Tibial nerve (tissue), 4 donors: ENCODE results near the gene PARP14.
A peak's percentile ranks its signal among the peaks of the same experiment; 100 is the strongest.

Source experiments
- EP300 ChIP-seq, 2 donors: sonication (generic); formaldehyde crosslinking; IDR thresholded peaks; one replicate each; pipeline ENCODE4 v1.6.1; 2017; ENCODE audit warnings: antibody characterized with exemption in 2 of 2, mild to moderate bottlenecking in 1 of 2
- POLR2A ChIP-seq, 2 donors: fragments of 450-650 bp; IDR thresholded peaks; one replicate each; pipeline ENCODE4 v1.6.1; 2017; ENCODE audit warnings: antibody characterized with exemption in 2 of 2, mild to moderate bottlenecking in 2 of 2, moderate library complexity in 2 of 2
- TF ChIP-seq, protein P1 (sequence below), 5 experiments: fragments of 200-600 bp in 3 of 5; fragments of 450-650 bp in 2 of 5; sonication (generic) in 3 of 5; IDR thresholded peaks; one replicate each; pipeline ENCODE4 v1.5.1; 2016 to 2019; ENCODE audit warnings: antibody characterized with exemption in 5 of 5, mild to moderate bottlenecking in 3 of 5, moderate library complexity in 2 of 5

DNA sequence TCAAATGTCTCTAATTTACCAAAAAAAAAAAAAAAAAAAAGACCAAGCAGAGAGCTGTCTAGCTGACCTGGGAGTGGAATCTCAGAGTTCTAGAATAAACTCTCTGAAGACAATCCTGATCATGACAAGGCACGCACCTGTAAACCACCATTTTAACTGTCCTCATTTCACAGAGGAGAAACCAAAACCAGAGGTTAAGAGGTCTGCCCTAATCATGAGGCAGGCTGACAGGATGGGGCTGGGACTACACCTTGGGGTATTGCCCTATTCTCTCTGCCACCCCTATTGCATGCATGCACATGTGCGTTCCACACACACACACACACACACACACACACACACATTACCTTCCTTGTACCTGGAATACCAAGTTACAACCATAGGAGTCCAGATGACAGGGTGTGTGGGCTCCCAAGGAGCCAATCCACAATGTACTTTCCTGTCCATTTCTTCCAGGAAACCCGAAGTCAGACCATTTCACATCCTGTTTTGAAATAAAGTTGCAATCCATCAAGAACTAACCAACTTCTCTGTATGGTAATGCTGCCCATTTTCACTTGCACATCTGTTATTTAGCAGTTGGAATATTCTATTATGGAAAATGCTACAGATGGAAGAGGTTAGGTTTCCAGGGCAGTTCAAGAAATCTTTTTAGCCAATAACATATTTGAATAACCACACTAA, 78.4 kb downstream of the PARP14 start:
- TF ChIP-seq POLR2A (IDR thresholded peaks at IDR 0.05): no peak
- TF ChIP-seq, protein P1, sequence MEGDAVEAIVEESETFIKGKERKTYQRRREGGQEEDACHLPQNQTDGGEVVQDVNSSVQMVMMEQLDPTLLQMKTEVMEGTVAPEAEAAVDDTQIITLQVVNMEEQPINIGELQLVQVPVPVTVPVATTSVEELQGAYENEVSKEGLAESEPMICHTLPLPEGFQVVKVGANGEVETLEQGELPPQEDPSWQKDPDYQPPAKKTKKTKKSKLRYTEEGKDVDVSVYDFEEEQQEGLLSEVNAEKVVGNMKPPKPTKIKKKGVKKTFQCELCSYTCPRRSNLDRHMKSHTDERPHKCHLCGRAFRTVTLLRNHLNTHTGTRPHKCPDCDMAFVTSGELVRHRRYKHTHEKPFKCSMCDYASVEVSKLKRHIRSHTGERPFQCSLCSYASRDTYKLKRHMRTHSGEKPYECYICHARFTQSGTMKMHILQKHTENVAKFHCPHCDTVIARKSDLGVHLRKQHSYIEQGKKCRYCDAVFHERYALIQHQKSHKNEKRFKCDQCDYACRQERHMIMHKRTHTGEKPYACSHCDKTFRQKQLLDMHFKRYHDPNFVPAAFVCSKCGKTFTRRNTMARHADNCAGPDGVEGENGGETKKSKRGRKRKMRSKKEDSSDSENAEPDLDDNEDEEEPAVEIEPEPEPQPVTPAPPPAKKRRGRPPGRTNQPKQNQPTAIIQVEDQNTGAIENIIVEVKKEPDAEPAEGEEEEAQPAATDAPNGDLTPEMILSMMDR (IDR thresholded peaks at IDR 0.05): no peak
- TF ChIP-seq EP300 (IDR thresholded peaks at IDR 0.05): peak in 1 of 2 donors; percentile 50
